Measurements from ENCODE around the gene NDUFAF8. TPM values are rescaled to one million over a fixed set of nuclear protein-coding genes. Genes with fewer than 3 reads are reported as not detected.

The NDUFAF8 gene
- total RNA-seq, 2 donors from 2014 or later = 23.2 to 29.9 TPM

DNA sequence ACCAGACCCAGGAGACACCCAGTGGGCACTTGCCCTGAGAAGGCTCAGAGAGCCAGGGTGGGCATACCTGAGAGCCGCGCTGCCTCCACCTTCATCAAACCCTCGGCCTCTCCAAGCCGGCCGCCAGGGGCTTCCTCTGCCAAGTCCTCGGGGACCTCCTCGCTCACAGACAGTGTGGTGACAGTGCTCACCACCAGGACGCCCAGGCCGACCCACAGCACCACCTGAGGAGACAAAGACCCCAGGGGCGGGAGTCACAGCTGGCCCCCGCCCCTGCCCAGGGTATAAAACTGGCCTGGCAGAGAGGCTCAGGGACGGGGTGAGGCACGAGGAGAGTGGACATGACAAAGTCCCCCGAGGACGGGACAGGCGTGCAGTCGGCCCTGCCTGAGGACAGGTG, 21.1 kb downstream of the NDUFAF8 start:
- ATAC-seq (no peak), DNase-seq (no peak)
- intact Hi-C loops (cut with DNase I, micrococcal nuclease) = no loop called here

DNA sequence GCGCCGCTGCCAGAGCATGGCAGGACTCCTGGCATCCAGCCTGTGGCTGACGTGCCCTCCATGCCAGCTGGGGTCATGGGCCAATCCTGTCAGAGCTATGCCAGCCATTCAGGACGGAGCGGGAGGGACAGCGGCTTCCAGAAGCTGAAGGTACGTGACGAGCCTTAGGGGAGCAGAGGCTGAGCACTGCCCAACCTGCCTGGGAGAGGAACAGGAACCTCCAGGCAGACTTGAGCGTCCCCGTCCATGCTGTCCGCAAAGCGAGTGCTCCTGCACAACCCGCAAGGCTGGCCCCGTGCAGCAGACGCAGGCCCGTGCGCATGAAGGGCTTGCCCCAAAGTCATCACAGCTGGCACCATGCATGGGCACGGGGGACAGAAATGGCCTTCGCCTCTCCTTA, 21.5 kb downstream of the NDUFAF8 start:
- ATAC-seq (no peak), DNase-seq (no peak)
- intact Hi-C loops (cut with DNase I, micrococcal nuclease) = no loop called here

DNA sequence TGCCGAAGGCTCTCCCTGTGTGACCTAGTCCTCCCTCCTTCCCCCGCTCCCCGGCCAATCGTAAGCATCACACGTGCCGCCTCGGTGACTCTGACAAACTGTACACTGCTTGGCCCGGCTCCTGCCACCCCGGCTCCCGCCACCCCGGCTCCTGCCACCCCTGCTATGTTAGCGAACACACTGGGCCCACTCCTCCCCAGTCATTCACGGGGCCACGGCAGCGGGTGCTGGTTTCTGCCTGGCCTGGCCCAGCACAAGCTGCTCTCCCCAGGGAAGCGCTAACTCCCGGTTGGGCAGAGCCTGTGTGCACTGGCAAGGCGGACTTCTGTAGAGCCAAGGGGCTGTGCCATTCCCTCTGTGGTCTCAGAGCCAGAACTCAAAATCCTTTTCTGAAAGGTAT, 22.0 kb downstream of the NDUFAF8 start:
- DNase-seq = no peak
- ATAC-seq = no peak
- intact Hi-C loops (cut with DNase I, micrococcal nuclease) = no loop called here

DNA sequence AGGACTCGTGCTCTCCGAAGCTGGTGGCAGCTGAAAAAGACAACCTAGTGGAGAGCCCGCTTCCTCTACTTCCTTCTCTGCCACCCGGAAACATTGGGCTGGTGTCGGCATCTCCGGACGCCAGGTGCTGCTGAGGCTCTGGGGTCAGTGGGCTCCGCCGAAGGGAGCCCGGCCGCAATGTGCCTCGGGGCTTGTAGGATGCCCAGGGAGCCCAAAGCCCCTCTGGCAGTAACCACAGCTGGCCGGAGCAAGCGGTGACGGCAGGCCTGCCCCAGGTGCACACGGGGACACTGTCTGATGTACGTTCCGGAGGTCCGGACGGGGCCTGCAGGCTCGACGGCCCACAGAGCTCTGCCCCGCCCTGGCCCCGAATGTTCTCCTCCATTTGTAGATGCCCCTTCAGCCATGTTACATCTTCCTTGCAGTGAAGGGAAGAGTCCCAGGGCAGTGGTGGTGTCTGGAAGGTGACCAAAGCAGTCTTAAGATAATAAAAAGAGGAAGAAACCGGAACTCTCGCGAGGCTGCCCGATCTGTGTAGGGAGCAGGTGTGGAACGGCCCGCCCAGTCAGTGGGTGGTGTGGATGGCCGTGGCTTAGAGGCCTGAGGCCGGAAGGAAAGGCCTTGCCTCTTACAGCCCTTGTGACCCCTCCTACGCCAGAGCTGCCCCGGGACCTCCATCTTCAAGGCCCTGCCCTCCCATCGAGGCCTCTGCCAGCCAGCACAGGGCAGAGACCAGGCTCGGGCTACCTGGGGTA, 22.6 kb downstream of the NDUFAF8 start:
- no peak for ATAC-seq
- no peak for DNase-seq
- intact Hi-C loops (cut with DNase I, micrococcal nuclease) = no loop called here

DNA sequence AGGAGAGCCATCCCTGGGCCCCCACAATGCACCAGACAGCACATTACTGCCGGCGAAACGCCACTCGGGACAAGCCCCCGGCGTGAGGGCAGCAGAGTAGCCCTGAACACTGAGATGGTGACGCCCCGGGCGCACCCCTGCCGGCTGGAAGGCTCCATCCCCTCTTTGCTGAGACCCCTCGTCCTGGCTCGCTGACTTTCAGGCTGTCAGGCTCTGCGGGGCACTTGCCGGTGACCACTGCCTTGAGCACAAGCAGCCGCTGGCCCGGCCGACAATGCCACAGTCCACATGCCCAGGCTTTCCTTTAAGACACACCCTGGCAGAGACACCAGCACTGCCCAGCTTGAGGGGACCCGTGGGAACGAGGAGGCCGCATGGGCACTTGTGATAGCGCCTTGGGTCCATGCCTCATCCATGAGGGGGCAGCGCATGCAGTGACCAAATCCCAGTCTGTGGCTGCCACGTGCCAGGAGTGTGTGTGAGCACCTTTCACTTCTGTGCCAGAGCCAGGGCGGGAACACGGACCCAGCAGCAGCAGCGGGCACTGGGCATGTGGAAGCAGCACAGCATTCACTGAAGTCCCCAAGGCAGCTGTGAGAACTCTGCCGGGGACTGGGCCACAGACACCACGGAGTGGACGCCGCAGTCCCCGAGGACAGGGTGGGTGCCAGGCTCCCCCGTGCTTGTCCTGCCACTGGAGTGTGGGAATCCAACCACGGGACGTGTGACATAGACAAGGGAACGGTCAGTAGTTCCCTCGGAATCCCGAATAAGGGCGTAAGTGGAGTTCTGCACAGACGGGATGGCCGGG, 24.5 kb downstream of the NDUFAF8 start:
- ATAC-seq (no peak), DNase-seq (no peak)
- intact Hi-C loops (cut with DNase I, micrococcal nuclease) = no loop called here

DNA sequence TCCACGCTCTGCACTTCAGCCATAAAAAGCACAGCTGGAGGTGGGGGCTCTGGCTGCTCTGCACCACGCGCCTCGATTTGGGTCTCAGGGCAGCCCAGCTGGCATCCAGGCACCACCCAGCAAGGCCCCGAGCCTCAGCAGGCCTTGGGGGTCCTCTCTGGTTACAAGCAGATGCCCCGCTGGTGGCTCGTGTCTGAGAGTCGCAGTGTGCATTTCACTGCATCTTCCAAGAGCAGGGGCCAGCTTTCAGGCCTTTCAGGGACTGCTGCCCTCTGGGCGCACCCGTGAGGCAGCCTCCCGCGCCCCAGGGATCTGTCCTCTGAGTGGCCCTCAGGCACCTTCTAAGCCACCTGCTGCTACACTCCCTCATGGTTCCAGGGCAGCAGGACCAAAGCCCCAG, 25.5 kb downstream of the NDUFAF8 start:
- DNase-seq (no peak), ATAC-seq (no peak)
- intact Hi-C loops (cut with DNase I, micrococcal nuclease) = no loop called here

DNA sequence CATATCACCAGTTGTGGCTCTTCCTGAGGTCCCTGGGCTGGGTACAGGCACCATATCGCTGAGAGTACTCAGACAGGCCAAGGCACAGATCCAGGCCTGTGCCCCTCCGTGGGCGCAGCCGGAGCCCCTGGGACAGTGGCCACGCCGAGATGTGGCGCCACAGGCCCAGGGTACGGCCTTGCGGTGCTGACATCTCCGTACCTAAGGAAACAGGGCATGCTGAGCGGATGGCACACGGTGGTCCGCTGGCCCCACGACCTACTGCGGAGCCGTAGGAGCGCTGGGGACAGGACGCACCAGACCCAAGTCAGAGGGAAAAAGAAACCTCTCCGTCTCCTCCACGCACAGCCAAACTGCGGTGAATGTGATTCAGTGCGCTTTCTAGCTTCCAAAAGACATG, 26.5 kb downstream of the NDUFAF8 start:
- intact Hi-C loops (cut with DNase I, micrococcal nuclease) = no loop called here
- no peak for DNase-seq
- no peak for ATAC-seq

DNA sequence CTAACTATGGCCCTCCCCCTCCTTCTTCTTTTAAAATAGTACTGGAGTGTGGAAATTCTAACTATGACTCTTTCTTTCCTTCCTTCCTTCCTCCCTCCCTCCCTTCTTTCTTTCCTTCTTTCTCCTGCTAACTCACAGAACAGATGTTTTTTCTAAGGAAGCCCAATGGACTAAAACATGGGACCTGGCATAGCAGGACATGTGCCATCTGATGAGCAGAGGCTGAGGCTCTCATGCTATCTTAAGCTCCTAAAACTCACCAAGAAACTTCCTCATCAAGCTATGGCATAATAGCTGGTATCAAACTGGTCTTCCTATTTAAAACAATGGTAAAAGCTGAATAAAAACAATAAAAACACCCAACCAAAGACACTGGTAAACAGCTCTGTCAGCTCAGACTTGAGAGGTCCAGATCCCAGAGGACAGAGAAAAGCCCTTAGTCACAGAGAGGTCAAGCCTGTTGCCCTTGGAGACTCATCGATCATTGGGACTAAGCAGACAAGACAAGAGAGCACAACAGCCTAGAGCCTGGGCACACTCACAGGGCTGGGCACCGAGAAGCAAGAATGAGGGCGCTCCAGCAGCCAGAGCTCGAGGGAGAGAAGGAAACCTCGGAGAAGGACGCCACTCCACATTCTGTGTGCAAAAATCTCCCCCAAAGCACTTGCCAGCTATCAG, 28.4 kb downstream of the NDUFAF8 start:
- intact Hi-C loops (cut with DNase I, micrococcal nuclease) = no loop called here
- ATAC-seq (no peak), DNase-seq (no peak)

DNA sequence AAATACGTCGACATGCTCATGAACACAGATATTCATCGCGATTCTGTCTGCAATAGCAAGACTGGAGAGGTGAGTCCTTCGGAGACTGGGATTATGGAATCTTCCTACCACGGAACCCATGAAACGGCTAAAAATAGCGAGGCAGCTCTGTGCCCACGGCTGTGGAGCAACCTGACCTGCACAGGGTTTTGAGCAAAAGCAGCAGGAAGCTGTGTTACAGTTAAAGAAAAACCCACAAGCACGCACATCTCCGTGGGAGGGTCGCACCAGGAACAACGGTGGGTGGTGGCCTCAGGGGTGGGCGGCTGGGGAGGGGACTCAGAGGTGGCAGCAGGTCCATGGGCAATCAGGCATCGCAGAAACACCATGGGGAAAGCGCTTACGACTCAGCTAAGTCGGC, 31.2 kb downstream of the NDUFAF8 start:
- ATAC-seq = no peak
- intact Hi-C loops (cut with DNase I, micrococcal nuclease) = no loop called here
- DNase-seq = no peak

DNA sequence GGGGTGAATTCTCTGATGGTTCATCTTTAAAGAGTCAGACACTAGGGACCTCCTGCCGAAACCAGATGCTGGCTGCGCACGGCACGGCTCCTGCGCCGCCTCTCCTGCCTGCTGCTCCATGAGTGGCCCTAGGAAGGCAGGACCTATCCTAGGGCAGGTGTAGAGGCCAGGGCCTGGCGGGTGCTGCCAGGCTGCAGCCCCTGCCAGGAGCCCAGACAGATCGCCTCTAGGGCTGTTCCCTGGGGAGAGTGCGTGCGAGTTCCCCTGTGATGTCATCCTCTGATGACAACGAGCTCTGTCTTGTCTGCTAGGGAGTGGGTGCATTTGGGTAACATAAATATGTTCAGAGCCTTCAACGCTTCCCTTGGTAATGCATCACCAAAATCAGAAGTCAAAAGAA, 32.1 kb downstream of the NDUFAF8 start:
- intact Hi-C loops (cut with DNase I, micrococcal nuclease) = no loop called here
- DNase-seq = no peak
- no peak for ATAC-seq

DNA sequence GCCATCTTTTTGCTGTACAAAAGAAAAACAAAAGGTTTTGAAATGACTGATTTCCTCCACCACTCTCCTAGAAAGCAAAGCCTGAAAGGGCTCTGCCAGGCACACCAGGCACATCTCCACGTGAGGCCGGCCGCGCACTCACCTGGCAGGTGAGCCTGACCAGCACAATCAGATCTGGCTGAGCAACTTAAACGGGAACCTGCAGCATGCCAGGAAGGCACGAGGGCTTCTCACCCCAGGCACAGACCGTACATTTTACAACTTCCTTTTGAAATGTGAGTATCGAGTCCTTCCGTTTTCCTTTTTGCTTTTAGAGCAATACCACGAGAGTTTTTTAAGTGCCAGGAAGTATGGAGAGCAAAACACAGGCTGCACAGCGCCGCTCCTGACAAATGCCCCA, 33.5 kb downstream of the NDUFAF8 start:
- DNase-seq (no peak), ATAC-seq (no peak)
- intact Hi-C loops (cut with DNase I, micrococcal nuclease) = no loop called here

DNA sequence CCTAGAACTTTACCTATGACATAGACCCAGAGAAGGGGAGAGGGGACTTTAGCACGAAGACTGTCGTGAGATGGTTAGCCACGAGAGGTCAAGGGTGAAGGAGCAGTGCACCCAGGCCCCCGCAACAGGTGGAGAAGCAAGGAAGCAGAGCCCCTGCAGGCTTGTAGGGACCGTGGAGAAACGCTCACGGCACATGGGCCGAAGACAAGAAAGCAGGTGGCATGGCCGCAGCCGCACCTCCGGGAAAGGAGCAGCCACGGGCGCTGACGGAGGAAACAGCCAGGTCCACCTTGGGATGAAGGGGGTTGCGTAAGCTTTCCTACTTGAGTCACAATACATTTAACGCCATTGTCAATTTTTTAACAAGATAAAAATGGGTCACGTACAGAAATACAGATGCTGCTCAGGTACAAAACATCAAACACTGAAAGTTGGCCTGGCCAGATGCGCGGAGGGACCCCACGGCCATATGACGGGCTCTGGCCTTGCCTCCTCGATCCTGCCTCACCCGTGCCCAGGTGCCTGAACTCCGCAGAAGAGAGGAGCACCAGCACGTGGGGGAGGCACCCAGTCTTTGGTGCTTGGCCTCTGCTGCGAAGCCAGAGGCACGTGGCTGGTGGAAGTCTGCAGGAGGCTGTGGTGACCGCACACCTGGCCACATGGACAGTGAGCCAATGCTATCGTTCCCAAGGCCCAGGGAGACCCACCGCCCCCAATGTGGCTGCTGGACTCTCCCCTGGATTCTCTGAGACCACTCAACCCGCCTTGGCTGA, 34.8 kb downstream of the NDUFAF8 start:
- ATAC-seq (no peak), DNase-seq (no peak)
- intact Hi-C loops (cut with DNase I, micrococcal nuclease) = no loop called here

DNA sequence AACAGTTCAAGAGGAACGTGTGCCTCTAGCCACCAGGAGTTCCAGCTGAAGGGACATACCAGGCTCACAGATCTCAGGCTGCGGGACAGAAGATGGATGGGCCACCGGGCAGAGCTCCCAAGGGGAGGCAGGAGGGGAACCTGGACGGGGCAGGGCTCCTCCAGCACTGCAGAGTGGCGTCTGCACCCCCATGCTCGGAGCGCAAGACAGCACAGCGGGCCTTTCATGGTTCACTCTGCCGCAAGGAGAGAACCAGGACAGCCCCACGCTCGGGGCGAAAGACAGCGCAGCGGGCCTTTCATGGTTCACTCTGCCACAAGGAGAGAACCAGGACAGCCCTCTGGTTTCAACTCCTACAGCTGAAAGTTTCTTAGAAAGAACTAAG, 35.3 kb downstream of the NDUFAF8 start:
- DNase-seq = no peak
- no peak for ATAC-seq
- intact Hi-C loops (cut with DNase I, micrococcal nuclease) = no loop called here

DNA sequence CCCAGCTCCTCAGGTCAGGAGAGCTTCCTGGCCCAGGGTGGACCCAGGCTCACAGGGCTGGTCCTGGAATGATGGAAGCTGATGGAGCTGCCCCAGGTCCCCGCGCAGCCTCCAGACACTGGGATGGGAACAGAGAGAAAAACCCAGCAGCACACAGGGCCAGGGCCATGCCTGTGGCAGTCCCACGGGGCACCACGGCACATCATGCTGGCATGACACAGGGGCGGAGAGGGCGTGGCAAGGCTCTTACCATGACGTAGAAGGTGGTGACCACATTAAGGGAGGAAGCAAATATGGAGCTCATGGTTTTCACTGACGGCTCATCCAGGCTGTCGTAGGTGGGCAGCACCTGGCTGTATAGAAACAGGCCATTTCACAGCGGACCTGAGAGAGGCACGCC, 37.7 kb downstream of the NDUFAF8 start:
- no peak for ATAC-seq
- DNase-seq = no peak
- intact Hi-C loops (cut with DNase I, micrococcal nuclease) = no loop called here

DNA sequence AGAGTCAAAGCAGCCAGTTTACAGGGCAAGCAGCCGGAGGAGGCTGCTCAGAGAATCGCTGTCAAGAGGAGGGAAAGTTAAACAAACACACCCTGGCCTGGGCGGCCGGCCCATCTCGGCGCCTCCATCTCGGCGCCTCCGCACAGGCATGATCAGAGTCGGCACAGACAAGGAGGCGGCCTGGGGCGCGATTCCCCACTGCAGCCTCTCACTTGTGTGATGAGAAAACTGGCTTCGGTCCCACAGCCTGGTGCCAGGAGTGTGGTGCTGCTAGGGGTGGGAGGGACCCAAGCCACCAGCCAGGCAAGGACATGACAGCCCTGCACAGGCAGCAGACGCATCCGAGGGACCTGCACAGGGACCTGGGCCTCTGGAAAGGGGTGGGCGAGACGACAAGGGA, 38.3 kb downstream of the NDUFAF8 start:
- intact Hi-C loops (cut with DNase I, micrococcal nuclease) = no loop called here
- ATAC-seq (peak; percentile 93), DNase-seq (peak in 1 of 2 donors; percentile 56)

DNA sequence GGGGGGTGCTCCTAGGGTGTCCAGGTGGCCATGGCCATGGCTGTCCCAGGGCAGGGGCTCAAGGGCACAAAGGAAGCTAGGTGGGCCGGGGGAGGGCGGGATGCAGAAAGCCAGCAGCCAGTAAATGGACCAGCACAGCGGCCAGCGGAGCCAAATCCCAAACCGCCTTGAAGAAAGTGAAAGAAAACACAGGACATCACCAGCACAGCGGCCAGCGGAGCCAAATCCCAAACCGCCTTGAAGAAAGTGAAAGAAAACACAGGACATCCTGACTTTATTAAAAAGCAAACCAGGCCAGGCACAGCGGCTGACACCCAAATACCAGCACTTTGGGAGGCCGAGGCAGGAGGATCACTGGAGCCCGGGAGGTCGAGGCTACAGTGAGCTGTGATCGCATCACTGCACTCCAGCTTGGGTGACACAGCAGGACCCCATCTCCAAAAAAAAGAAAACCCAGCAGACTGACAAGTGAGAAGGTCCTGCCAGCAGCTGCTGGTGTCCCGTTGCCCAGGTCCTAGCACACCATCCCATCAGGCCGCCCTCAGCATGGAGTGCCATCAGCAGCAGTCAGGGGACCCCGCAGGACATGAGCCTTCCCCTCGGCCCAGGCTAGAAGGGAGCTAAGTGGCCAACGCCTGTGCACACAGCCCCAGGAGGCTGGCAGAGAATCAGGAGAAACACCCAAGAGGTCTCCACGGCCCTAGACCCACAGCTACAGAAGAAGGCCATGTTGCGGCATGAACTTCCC, 39.0 kb downstream of the NDUFAF8 start:
- ATAC-seq (no peak), DNase-seq (peak in 1 of 2 donors; percentile 58)
- intact Hi-C loops (cut with DNase I, micrococcal nuclease) = no loop called here

DNA sequence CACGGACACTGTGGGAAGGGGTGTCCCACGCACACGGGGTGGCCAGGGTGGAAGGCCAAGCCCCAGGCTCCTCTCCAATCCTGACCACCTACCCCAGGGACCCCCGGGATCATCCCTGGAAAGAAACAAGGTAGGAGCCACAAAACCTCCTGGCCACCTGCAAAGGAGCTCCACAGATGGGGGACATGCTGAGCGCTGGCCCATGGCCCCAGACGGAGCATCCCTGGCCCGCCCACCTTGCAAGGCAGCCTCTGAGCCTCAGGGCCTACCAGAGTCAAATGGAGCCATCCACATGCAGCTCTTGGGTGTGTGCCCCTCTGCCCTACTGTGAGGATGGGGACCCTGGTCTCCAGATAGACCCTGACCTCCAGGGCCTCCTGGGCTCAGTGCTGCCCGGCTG, 39.7 kb downstream of the NDUFAF8 start:
- intact Hi-C loops (cut with DNase I, micrococcal nuclease) = no loop called here
- ATAC-seq = no peak
- no peak for DNase-seq
